HG03280 (cell line): ENCODE results near the gene SLC6A6.
"Not testable (repeated sequence)": the region's sequence is repeated elsewhere in the genome, so short reads cannot be mapped to it uniquely, and the experiment has no call there.

Experiments used
- ATAC-seq: cut with Tn5 transposase; IDR thresholded peaks from one replicate; pipeline ENCODE4 v1.9.1; 2021; ENCODE audit warnings: mild to moderate bottlenecking, moderate library complexity; ENCODE audit not compliant: unreplicated experiment

SLC6A6 gene

GRCh38 chr3:14503033-14503705, 100.8 kb downstream of the SLC6A6 start:
- ATAC-seq = no peak

GRCh38 chr3:14503706-14504065, 101.3 kb downstream of the SLC6A6 start:
- ATAC-seq = no peak

- ATAC-seq = no peak
Observed at GRCh38 chr3:14505001-14505802, 102.8 kb downstream of the SLC6A6 start.

GRCh38 chr3:14505803-14506500, 103.5 kb downstream of the SLC6A6 start:
- ATAC-seq = no peak

- no peak for ATAC-seq
Observed at GRCh38 chr3:14506626-14507304, 104.4 kb downstream of the SLC6A6 start.

GRCh38 chr3:14507305-14507741, 104.9 kb downstream of the SLC6A6 start:
- no peak for ATAC-seq

- no peak for ATAC-seq
Observed at GRCh38 chr3:14507757-14508504, 105.5 kb downstream of the SLC6A6 start.

- no peak for ATAC-seq
Observed at GRCh38 chr3:14508505-14508819, 106.1 kb downstream of the SLC6A6 start.

- peak; percentile 59 for ATAC-seq
Observed at GRCh38 chr3:14508966-14509795, 106.8 kb downstream of the SLC6A6 start.

- ATAC-seq = no peak
Observed at GRCh38 chr3:14509796-14510100, 107.3 kb downstream of the SLC6A6 start.

- no peak for ATAC-seq
Observed at GRCh38 chr3:14510838-14511622, 108.6 kb downstream of the SLC6A6 start.

- ATAC-seq = no peak
Observed at GRCh38 chr3:14511623-14512280, 109.3 kb downstream of the SLC6A6 start.

- ATAC-seq = no peak
Observed at GRCh38 chr3:14512281-14512941, 110.0 kb downstream of the SLC6A6 start.

GRCh38 chr3:14512942-14513327, 110.5 kb downstream of the SLC6A6 start:
- no peak for ATAC-seq

- no peak for ATAC-seq
Observed at GRCh38 chr3:14513566-14514322, 111.3 kb downstream of the SLC6A6 start.

GRCh38 chr3:14514323-14514720, 111.9 kb downstream of the SLC6A6 start:
- ATAC-seq = no peak

- ATAC-seq = not testable (repeated sequence)
Observed at GRCh38 chr3:14515526-14515925, 113.1 kb downstream of the SLC6A6 start.
